ENCODE results near the gene RHOT1.

RHOT1 gene

DNA sequence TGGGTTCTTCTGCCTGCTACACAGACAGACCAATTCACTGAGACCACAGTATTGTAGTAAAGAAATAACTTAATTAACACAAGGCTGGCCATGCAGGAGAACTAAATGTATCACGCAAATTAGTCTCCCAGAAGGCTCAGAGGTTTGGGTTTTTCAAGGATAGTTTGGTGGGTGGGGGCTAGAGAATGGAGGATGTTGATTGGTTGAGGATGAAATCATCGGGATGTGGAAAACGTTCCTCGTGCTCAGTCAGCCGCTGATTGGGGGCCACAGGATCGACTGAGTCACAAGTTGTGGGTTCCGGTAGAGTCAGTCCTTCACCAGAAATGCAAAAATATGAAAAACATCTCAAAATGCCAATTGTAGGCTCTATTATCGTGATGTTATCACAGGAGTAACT is 18.7 kb downstream of the RHOT1 start:
- no peak for TF ChIP-seq CTCF (IDR thresholded peaks at IDR 0.05)

DNA sequence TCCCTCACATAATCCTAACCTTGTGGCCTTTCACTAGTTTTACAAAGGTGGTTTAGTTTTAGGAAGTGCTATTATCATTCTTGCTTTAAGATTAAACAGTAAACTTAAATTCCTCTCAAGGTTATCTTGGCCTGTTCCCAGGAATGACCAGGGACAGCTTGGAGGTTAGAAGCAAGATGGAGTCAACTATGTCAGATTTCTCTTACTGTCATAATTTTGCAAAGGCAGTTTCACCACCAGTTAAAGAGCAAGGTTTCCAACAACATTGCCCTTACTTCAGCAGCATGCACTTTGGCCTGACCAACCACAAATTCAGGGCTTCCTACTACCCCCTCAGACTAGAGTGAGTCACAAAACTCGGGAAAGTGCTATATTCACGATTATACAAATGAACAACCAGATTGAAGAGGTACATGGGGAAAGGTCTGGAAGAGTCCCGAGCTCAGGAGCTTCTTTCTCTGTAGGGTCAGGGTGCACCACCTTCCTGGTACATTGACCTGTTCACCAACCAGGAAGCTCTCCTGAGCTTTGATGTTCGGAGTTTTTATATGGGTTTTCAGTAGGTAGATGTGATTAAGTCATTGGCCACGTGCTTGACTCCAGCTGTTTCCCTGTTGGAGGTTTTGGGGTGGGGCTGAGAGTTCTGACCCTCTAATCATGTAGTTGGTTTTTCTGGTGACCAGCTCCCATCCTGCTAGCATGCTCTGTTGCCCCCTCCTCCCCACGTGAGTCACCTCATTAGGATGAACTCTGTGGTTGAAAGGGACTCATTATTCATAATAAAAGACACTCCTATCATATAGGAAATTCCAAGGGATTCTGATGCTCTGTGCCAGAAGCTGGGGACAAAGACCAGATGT is 19.4 kb downstream of the RHOT1 start:
- no peak for TF ChIP-seq CTCF (IDR thresholded peaks at IDR 0.05)

GRCh38 chr17:32174889-32175288 is 32.6 kb downstream of the RHOT1 start:
- no peak for TF ChIP-seq CTCF (IDR thresholded peaks at IDR 0.05)

DNA sequence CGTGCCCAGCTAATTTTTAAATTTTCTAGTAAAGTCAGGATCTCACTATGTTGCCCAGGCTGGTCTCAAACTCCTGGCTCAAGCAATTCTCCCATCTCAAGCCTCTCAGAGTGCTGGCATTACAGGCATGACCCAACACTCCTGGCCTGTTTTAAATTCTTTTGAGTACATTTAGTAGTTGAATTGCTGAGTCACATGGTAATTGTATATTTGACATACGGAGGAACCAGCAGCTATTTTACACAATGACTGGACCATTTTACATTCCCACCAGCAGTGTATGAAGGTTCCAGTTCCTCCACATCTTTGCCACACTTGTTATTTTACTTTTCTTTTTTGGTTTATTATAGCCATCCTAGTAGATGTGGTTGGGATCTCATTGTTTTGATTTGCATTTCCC is 43.6 kb downstream of the RHOT1 start:
- TF ChIP-seq CTCF (IDR thresholded peaks at IDR 0.05), result no peak

- TF ChIP-seq CTCF (IDR thresholded peaks at IDR 0.05), result no peak
These were observed 45.0 kb downstream of the RHOT1 start for GRCh38 chr17:32187271-32187670.

DNA sequence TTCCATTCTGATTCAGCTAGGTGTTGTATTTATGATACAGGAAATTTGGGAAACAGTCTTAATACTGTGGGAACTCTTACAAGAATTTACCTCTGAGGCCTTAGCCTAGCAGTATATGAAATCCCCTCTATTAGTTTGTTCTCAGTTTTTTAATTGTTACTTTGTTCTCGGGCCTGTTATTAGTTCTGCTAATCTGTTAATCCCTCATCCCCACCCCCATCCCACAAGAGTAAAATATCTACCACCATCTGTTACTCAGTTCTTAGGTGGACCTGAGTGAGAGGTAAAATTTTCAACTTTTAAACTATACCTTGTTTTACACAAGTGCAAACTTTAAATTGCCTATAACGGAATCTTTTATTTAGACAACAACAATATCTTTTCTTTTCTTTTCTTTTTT is 47.0 kb downstream of the RHOT1 start:
- no peak for TF ChIP-seq CTCF (IDR thresholded peaks at IDR 0.05)

GRCh38 chr17:32191306-32191705 is 49.0 kb downstream of the RHOT1 start:
- TF ChIP-seq CTCF (IDR thresholded peaks at IDR 0.05), result no peak

Data from LNCAP (cell line).